Fibroblast of lung (primary cell): Measurements from ENCODE around the gene ST3GAL4. TPM values are rescaled to one million over a fixed set of nuclear protein-coding genes. Genes with fewer than 3 reads are reported as not detected.
A peak's percentile ranks its signal among the peaks of the same experiment; 100 is the strongest.

ENCODE experiments used
- DNase-seq, 2 donors: peaks; one replicate each; pipeline versions ENCODE4 v3.0.0 to v3.0.0-alpha.2; 2010; ENCODE audit warnings: low read depth in 2 of 2
- H2AFZ ChIP-seq: 2 replicates; pipeline ENCODE4 v1.5.1; 2012; ENCODE audit warnings: low read length, control low read depth, inconsistent platforms
- H3K27ac ChIP-seq: 2 replicates; pipeline ENCODE4 v1.5.1; 2011; ENCODE audit warnings: low read length, control low read depth; ENCODE audit not compliant: insufficient read depth
- H3K27me3 ChIP-seq: 2 replicates; pipeline ENCODE4 v1.5.1; 2011; ENCODE audit warnings: mild to moderate bottlenecking, low read length; ENCODE audit not compliant: control insufficient read depth, insufficient read depth
- H3K36me3 ChIP-seq: 2 replicates; pipeline ENCODE4 v1.5.1; 2011; ENCODE audit warnings: low read length; ENCODE audit not compliant: control insufficient read depth, insufficient read depth
- H3K4me1 ChIP-seq: 2 replicates; pipeline ENCODE4 v1.5.1; 2011; ENCODE audit warnings: low read length; ENCODE audit not compliant: control insufficient read depth, insufficient read depth; ENCODE audit errors: extremely low read depth
- H3K4me2 ChIP-seq: 2 replicates; pipeline ENCODE4 v1.5.1; 2011; ENCODE audit warnings: low read length, control low read depth; ENCODE audit not compliant: insufficient read depth; ENCODE audit errors: extremely low read depth
- H3K4me3 ChIP-seq, 4 experiments: fragments of 200-600 bp in 1 of 4; sonication (generic) in 1 of 4; replicated peaks in 1 of 4; 2 replicates each; pipeline ENCODE4 v1.5.1; 2011 to 2016; ENCODE audit warnings: low read length in 4 of 4, low read depth in 3 of 4, mild to moderate bottlenecking in 3 of 4, control low read depth in 2 of 4, inconsistent platforms in 1 of 4, mixed read lengths in 1 of 4; ENCODE audit not compliant: insufficient read depth in 1 of 4; ENCODE audit errors: control extremely low read depth in 1 of 4
- H3K79me2 ChIP-seq: 2 replicates; pipeline ENCODE4 v1.5.1; 2012; ENCODE audit warnings: mild to moderate bottlenecking, low read length, inconsistent platforms; ENCODE audit not compliant: control insufficient read depth, insufficient read depth
- H3K9ac ChIP-seq: 2 replicates; pipeline ENCODE4 v1.5.1; 2011; ENCODE audit warnings: mild to moderate bottlenecking, low read length, control low read depth; ENCODE audit not compliant: insufficient read depth
- H3K9me3 ChIP-seq: 2 replicates; pipeline ENCODE4 v1.5.1; 2012; ENCODE audit warnings: low read depth, low read length; ENCODE audit not compliant: control insufficient read depth, insufficient read depth
- H4K20me1 ChIP-seq: 2 replicates; pipeline ENCODE4 v1.5.1; 2011; ENCODE audit warnings: low read length; ENCODE audit not compliant: control insufficient read depth, insufficient read depth; ENCODE audit errors: extremely low read depth
- EZH2 ChIP-seq: IDR thresholded peaks from 2 replicates; pipeline ENCODE4 v1.5.1; 2012; ENCODE audit warnings: low read length, control low read depth, mild to moderate bottlenecking; ENCODE audit errors: missing control alignments
- polyA plus RNA-seq, 2 donors: library from polyadenylated mRNA; depleted of rRNA in 1 of 2; stranded (reverse) in 1 of 2; unstranded in 1 of 2; fragments of >200 nt; gene quantifications; 2 replicates each; pipeline ENCODE4 v1.2.1, GENCODE V29; 2011 to 2012; ENCODE audit warnings: missing spikeins in 1 of 2
- total RNA-seq: library from RNA; depleted of rRNA; stranded (reverse); fragments of >200 nt; gene quantifications from 2 replicates; pipeline ENCODE4 v1.2.1, GENCODE V29; 2014
- TF ChIP-seq, protein P1 (sequence below), 2 donors: IDR thresholded peaks in 1 of 2; conservative IDR thresholded peaks in 1 of 2; 1 replicate in 1 of 2; 2 replicates in 1 of 2; pipeline ENCODE4 v1.5.1; 2011 to 2012; ENCODE audit warnings: low read length in 2 of 2, control low read depth in 1 of 2, inconsistent platforms in 1 of 2, low read depth in 1 of 2, mild to moderate bottlenecking in 1 of 2

Gene ST3GAL4
- total and polyA plus RNA-seq, 2 donors (not counting 1 experiment from before 2014, with no cell fraction given): 16.7 to 36.8 TPM

DNA sequence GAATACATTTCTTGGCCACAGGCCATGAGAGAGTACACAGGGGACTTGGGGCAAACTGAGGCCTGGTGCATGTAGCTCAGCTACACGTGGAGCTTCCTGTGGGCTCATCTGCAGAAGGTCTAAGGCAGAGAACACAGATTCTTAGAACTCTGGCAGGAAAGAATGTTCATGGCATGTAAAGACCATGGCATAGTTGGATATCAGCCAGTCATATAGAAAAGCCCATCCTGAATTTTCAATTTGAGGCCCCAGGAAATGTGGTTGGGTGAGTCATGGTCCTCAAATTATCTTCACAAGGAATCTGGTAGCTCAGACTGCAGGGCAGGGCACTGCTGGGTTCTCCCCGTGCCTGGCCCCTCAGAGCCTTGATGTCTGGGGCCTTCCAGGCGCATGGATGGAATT is 13.7 kb upstream of the ST3GAL4 start:
- Histone ChIP-seq H3K9me3 (no peaks in the 10 kb centered on the region), H3K4me1 (peaks cover 13% of the 10 kb centered on the region), H3K27me3 (no peaks in the 10 kb centered on the region), H4K20me1 (no peaks in the 10 kb centered on the region), H3K79me2 (no peaks in the 10 kb centered on the region), H3K27ac (no peak overlapping the region), H3K4me2 (no peak overlapping the region), H2AFZ (no peak overlapping the region), H3K36me3 (peaks cover 5% of the 10 kb centered on the region), H3K9ac (no peak overlapping the region), H3K4me3 (no peak overlapping the region)
- DNase-seq: peak; percentile 73 to 81
- no peak for TF ChIP-seq EZH2
- TF ChIP-seq, protein P1, sequence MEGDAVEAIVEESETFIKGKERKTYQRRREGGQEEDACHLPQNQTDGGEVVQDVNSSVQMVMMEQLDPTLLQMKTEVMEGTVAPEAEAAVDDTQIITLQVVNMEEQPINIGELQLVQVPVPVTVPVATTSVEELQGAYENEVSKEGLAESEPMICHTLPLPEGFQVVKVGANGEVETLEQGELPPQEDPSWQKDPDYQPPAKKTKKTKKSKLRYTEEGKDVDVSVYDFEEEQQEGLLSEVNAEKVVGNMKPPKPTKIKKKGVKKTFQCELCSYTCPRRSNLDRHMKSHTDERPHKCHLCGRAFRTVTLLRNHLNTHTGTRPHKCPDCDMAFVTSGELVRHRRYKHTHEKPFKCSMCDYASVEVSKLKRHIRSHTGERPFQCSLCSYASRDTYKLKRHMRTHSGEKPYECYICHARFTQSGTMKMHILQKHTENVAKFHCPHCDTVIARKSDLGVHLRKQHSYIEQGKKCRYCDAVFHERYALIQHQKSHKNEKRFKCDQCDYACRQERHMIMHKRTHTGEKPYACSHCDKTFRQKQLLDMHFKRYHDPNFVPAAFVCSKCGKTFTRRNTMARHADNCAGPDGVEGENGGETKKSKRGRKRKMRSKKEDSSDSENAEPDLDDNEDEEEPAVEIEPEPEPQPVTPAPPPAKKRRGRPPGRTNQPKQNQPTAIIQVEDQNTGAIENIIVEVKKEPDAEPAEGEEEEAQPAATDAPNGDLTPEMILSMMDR (conservative IDR thresholded peaks at IDR 0.05 in 1 of 2, IDR thresholded peaks at IDR 0.05 in 1 of 2; ENCODE audit: low read depth in 1 of 2, low read length in 2 of 2): no peak

DNA sequence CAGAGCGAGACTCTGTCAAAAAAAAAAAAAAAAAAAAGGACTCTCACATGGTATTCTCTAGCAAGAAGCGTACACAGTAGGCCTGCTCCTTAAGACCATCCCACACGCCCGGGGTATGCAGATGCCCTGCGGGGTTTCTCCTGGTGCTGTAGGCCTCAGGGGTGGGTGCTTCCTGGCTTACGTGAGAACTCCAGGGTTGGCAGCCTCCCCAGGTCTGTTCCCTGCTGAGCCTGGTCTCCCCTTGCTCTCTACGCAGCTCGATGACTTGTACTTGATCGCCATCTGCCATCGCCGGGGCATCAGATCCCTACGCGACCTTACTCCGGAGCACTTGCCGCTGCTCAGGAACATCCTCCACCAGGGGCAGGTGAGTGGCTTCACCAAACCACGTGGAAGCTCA is 12.4 kb upstream of the ST3GAL4 start:
- TF ChIP-seq, protein P1 (conservative IDR thresholded peaks at IDR 0.05 in 1 of 2, IDR thresholded peaks at IDR 0.05 in 1 of 2; ENCODE audit: low read depth in 1 of 2, low read length in 2 of 2): no peak
- TF ChIP-seq EZH2: no peak
- no peak overlapping the region for H3K4me3 ChIP-seq
- H3K27me3 ChIP-seq: no peaks in the 10 kb centered on the region
- no peak overlapping the region for H3K9ac ChIP-seq
- no peaks in the 10 kb centered on the region for H3K9me3 ChIP-seq
- H3K36me3 ChIP-seq: peaks cover 3% of the 10 kb centered on the region
- no peaks in the 10 kb centered on the region for H3K79me2 ChIP-seq
- H3K4me1 ChIP-seq: peaks cover 14% of the 10 kb centered on the region
- H3K4me2 ChIP-seq: no peak overlapping the region
- no peaks in the 10 kb centered on the region for H4K20me1 ChIP-seq
- no peak overlapping the region for H2AFZ ChIP-seq
- no peak overlapping the region for H3K27ac ChIP-seq
- no peak for DNase-seq

DNA sequence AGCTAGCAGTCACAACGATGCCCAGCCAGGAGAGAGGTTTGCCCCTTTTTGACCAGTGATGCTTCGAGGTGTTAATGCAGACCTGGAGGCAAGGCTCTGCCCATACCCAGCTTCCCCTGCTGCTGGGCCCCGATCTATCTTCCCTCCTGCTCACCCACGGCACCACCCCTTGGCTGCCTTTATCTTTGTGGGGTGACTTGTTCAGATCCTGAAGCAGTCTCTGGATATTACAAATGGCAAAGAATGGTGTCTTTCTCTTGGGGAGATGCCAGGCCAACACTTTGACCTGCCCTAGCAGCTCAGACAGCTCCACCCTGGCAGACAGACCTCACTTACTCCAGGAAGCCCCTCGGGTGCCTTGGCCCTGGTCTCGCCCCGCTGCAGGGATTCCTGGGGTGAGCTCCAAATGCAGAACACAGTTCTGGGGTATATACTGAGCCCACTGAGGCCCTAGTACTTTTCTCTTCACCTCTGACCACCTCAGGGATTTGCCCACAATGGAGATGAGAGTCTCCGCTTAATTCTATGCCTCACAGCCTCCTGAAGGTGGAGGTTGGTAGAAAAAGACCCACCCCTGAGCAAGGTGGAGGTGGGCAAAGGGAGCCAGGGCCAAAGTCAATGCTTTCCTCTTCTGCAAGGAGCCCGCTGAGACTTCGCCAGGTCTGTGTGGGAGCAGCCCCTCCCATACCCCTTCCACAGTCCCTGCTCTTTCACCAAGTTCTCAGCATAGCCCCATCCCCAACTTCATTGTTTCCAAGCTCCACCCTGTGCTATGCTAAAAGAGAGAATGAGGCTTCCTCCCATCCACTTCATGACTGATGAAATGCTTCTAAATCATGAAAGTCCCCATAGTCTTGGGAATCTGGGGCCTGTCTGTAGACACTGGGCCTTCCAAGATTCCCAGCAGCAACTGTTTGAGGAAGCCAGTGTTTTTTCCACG is 11.1 kb upstream of the ST3GAL4 start:
- Histone ChIP-seq H3K27ac (no peak overlapping the region), H3K4me1 (peaks cover 21% of the 10 kb centered on the region), H3K36me3 (peaks cover 3% of the 10 kb centered on the region), H3K4me2 (no peak overlapping the region), H3K9ac (no peak overlapping the region), H3K9me3 (no peaks in the 10 kb centered on the region), H3K4me3 (no peak overlapping the region), H3K27me3 (no peaks in the 10 kb centered on the region), H4K20me1 (no peaks in the 10 kb centered on the region), H3K79me2 (peaks cover 5% of the 10 kb centered on the region), H2AFZ (no peak overlapping the region)
- no peak for TF ChIP-seq EZH2
- TF ChIP-seq, protein P1 (conservative IDR thresholded peaks at IDR 0.05 in 1 of 2, IDR thresholded peaks at IDR 0.05 in 1 of 2; ENCODE audit: low read depth in 1 of 2, low read length in 2 of 2): no peak
- no peak for DNase-seq
